HCT116 (cell line): Measurements from ENCODE around the gene UBE3B. TPM values are rescaled to one million over a fixed set of nuclear protein-coding genes. Genes with fewer than 3 reads are reported as not detected.

Experiments used
- ATAC-seq: fragments of 200-7000 bp; cut with Tn5 transposase; 2 replicates; pipeline ENCODE4 v1.9.1; 2020; ENCODE audit warnings: mild to moderate bottlenecking, moderate library complexity
- BruUV-seq: library from RNA; stranded (reverse); fragments of 400-500 nt; replicated peaks from 2 replicates; lab custom pipeline; 2021; lab: Mats Ljungman, UMichigan
- CTCF ChIA-PET: fragments of 300-600 bp; sonication (Branson Sonifier 250); formaldehyde crosslinking; loops from one replicate; lab custom pipeline; 2021; ENCODE audit warnings: antibody characterized with exemption; lab: Charles Lee
- POLR2A ChIA-PET: fragments of 300-600, 350-600 bp; sonication (Branson Sonifier 250); formaldehyde crosslinking; loops from one replicate; lab custom pipeline; 2021; ENCODE audit warnings: antibody characterized with exemption; lab: Charles Lee
- RAD21 ChIA-PET, 2 experiments: fragments of 300-600 bp; sonication (Branson Sonifier 250); formaldehyde crosslinking; loops; one replicate each; lab custom pipeline; 2023; ENCODE audit warnings: low total read pairs in 2 of 2; ENCODE audit not compliant: uncharacterized antibody in 2 of 2, unreplicated experiment in 2 of 2, low non-redundant PET in 1 of 2; lab: Charles Lee
- DNase-seq: peaks from one replicate; pipeline ENCODE4 v3.0.0-alpha.2; 2010; ENCODE audit warnings: low read depth, low spot score
- H2AFZ ChIP-seq: fragments of 200-600 bp; shearing (Covaris generic), sonication (generic); 2 replicates; pipeline ENCODE4 v1.6.1; 2017; ENCODE audit warnings: low read depth, mixed run types, mixed read lengths, antibody characterized with exemption, low read length; ENCODE audit not compliant: poor library complexity, severe bottlenecking
- H3K27ac ChIP-seq: 2 replicates; pipeline ENCODE4 v1.5.1; 2012; ENCODE audit warnings: low read depth, low read length
- H3K27me3 ChIP-seq: fragments of 200-600 bp; sonication (generic); 2 replicates; pipeline ENCODE4 v1.6.1; 2016; ENCODE audit warnings: mixed run types, low read length, mixed read lengths; ENCODE audit not compliant: insufficient read depth
- H3K36me3 ChIP-seq, 2 experiments: fragments of 200-500 bp in 1 of 2; fragments of 200-600 bp in 1 of 2; sonication (Bioruptor generic) in 1 of 2; sonication (generic) in 1 of 2; 2 replicates each; pipeline versions ENCODE4 v1.5.1 to v1.6.1; 2014 to 2016; ENCODE audit warnings: low read length in 2 of 2, inconsistent platforms in 1 of 2, mixed read lengths in 1 of 2, mixed run types in 1 of 2; ENCODE audit not compliant: insufficient read depth in 2 of 2, control insufficient read depth in 1 of 2
- H3K4me1 ChIP-seq, 2 experiments: fragments of 200-600 bp in 1 of 2; sonication (generic) in 1 of 2; 2 replicates each; pipeline versions ENCODE4 v1.5.1 to v1.6.1; 2012 to 2017; ENCODE audit warnings: low read length in 2 of 2, inconsistent platforms in 1 of 2, mild to moderate bottlenecking in 1 of 2, mixed read lengths in 1 of 2, mixed run types in 1 of 2, moderate library complexity in 1 of 2; ENCODE audit not compliant: insufficient read depth in 2 of 2, control insufficient read depth in 1 of 2
- H3K4me2 ChIP-seq: fragments of 200-600 bp; sonication (generic); 2 replicates; pipeline ENCODE4 v1.6.1; 2017; ENCODE audit warnings: mixed run types, low read length, mixed read lengths
- H3K4me3 ChIP-seq, 2 experiments: fragments of 200-600 bp in 1 of 2; sonication (generic) in 1 of 2; replicated peaks in 1 of 2; 2 replicates each; pipeline ENCODE4 v1.5.1; 2011 to 2016; ENCODE audit warnings: low read length in 2 of 2, control low read depth in 1 of 2, low read depth in 1 of 2, mild to moderate bottlenecking in 1 of 2, mixed read lengths in 1 of 2, mixed run types in 1 of 2
- H3K79me2 ChIP-seq: fragments of 200-600 bp; sonication (generic); 2 replicates; pipeline ENCODE4 v1.6.1; 2017; ENCODE audit warnings: mild to moderate bottlenecking, mixed run types, low read length, moderate library complexity, mixed read lengths; ENCODE audit not compliant: insufficient read depth
- H3K9ac ChIP-seq: fragments of 200-600 bp; sonication (generic); 2 replicates; pipeline ENCODE4 v1.6.1; 2016; ENCODE audit warnings: low read length, mixed read lengths
- H3K9me2 ChIP-seq: fragments of 200-600 bp; sonication (generic), shearing (Covaris generic); 2 replicates; pipeline ENCODE4 v1.6.1; 2017; ENCODE audit warnings: mixed run types, mild to moderate bottlenecking, moderate library complexity; ENCODE audit not compliant: insufficient read depth
- H3K9me3 ChIP-seq, 2 experiments: fragments of 200-500 bp in 1 of 2; fragments of 200-600 bp in 1 of 2; sonication (Bioruptor generic) in 1 of 2; sonication (generic) in 1 of 2; 2 replicates each; pipeline ENCODE4 v1.6.1; 2014 to 2017; ENCODE audit warnings: low read length in 2 of 2, mixed read lengths in 2 of 2, inconsistent platforms in 1 of 2, low read depth in 1 of 2, mild to moderate bottlenecking in 1 of 2, mixed run types in 1 of 2, moderate library complexity in 1 of 2; ENCODE audit not compliant: control insufficient read depth in 1 of 2, insufficient read depth in 1 of 2
- H4K20me1 ChIP-seq: fragments of 200-600 bp; sonication (generic), shearing (Covaris generic); 2 replicates; pipeline ENCODE4 v1.6.1; 2017; ENCODE audit warnings: mixed run types, mild to moderate bottlenecking, moderate library complexity; ENCODE audit not compliant: insufficient read depth
- ATF3 ChIP-seq: IDR thresholded peaks from 2 replicates; pipeline ENCODE4 v1.6.1; 2012
- CBX3 ChIP-seq: IDR thresholded peaks from 2 replicates; pipeline ENCODE4 v1.6.1; 2012; ENCODE audit warnings: low read depth
- CTCF ChIP-seq, 3 experiments: fragments of 200-600 bp in 1 of 3; sonication (generic) in 1 of 3; IDR thresholded peaks in 2 of 3; conservative IDR thresholded peaks in 1 of 3; 2 replicates each; pipeline ENCODE4 v1.5.1; 2012 to 2017; ENCODE audit warnings: low read depth in 2 of 3, low read length in 2 of 3, antibody characterized with exemption in 1 of 3, borderline replicate concordance in 1 of 3, control low read depth in 1 of 3, mild to moderate bottlenecking in 1 of 3, mixed read lengths in 1 of 3, mixed run types in 1 of 3, moderate library complexity in 1 of 3; ENCODE audit not compliant: insufficient read depth in 1 of 3
- EGR1 ChIP-seq: IDR thresholded peaks from 2 replicates; pipeline ENCODE4 v1.6.1; 2012; ENCODE audit warnings: low read depth
- EZH2 ChIP-seq: fragments of 200-600 bp; sonication (generic); IDR thresholded peaks from 2 replicates; pipeline ENCODE4 v1.6.1; 2017; ENCODE audit warnings: antibody characterized with exemption, mixed run types
- POLR2A ChIP-seq: IDR thresholded peaks from 2 replicates; pipeline ENCODE4 v1.7.0; 2011; ENCODE audit warnings: borderline replicate concordance; ENCODE audit not compliant: insufficient read depth, insufficient read length; ENCODE audit errors: extremely low read depth
- POLR2AphosphoS5 ChIP-seq: IDR thresholded peaks from 2 replicates; pipeline ENCODE4 v1.6.1; 2011; ENCODE audit warnings: mild to moderate bottlenecking, low read depth, low read length, moderate library complexity
- REST ChIP-seq: IDR thresholded peaks from 2 replicates; pipeline ENCODE4 v1.6.1; 2012; ENCODE audit warnings: low read depth
- SIN3A ChIP-seq: IDR thresholded peaks from 2 replicates; pipeline ENCODE4 v1.6.1; 2012; ENCODE audit warnings: low read depth
- SP1 ChIP-seq: IDR thresholded peaks from 2 replicates; pipeline ENCODE4 v1.6.1; 2012; ENCODE audit warnings: low read depth
- SRF ChIP-seq: IDR thresholded peaks from 2 replicates; pipeline ENCODE4 v1.6.1; 2012; ENCODE audit warnings: low read depth
- TCF7L2 ChIP-seq: IDR thresholded peaks from 2 replicates; pipeline ENCODE4 v1.7.0; 2011; ENCODE audit warnings: borderline replicate concordance, inconsistent platforms; ENCODE audit not compliant: insufficient read depth, insufficient read length; ENCODE audit errors: extremely low read depth
- ZBTB33 ChIP-seq: IDR thresholded peaks from 2 replicates; pipeline ENCODE4 v1.6.1; 2011; ENCODE audit warnings: mild to moderate bottlenecking, low read length, moderate library complexity; ENCODE audit not compliant: insufficient replicate concordance; ENCODE audit errors: extremely low read depth
- ZFX ChIP-seq: fragments of 450-650 bp; IDR thresholded peaks from 2 replicates; pipeline ENCODE4 v1.6.1; 2017
- ZNF274 ChIP-seq: fragments of 200-500 bp; sonication (Bioruptor generic); IDR thresholded peaks from 2 replicates; pipeline ENCODE4 v1.6.1; 2014; ENCODE audit warnings: mild to moderate bottlenecking, low read depth, low read length, inconsistent platforms
- intact Hi-C: fragments of 100-400 bp; cut with micrococcal nuclease; formaldehyde crosslinking; loops from 2 replicates; pipeline ENCODE4 v1.10.0; 2022
- total RNA-seq: library from RNA; stranded (reverse); gene quantifications from one replicate; pipeline ENCODE4 v1.2.1, GENCODE V29; 2021; ENCODE audit not compliant: unreplicated experiment

The UBE3B gene
- total RNA-seq, 1 experiment from 2014 or later: 28.9 TPM

DNA sequence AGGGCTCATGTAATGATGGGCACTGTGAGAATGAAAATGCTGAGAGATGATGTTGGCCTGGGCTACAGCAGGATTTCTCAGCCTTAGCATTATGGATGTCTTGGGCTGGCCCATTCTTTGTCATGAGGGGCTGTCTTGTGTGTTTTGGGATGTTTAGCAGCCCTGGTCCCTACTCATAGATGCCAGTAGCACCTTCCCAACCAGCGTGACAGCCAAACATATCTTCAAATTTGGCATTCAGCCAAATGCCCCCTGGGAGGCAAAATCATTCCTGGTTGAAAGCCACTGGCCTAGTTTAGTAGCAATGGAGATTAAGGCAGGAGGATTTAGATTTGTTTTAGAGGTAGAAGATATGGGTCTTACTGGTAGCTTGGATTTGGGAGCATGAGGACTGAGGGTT, 26.6 kb downstream of the UBE3B start:
- no TSS peak for BruUV-seq
- ATAC-seq (no peak), DNase-seq (no peak)
- Histone ChIP-seq H3K4me1 (no peaks in the 10 kb centered on the region), H3K9me3 (no peaks in the 10 kb centered on the region), H3K27ac (no peak overlapping the region), H3K36me3 (peaks cover 9 to 26% of the 10 kb centered on the region in 2 experiments; a peak in 2 of 4 replicates), H3K9ac (no peak overlapping the region), H2AFZ (no peak overlapping the region), H4K20me1 (no peaks in the 10 kb centered on the region), H3K4me3 (no peak overlapping the region), H3K79me2 (no peaks in the 10 kb centered on the region), H3K4me2 (no peak overlapping the region), H3K9me2 (no peaks in the 10 kb centered on the region), H3K27me3 (no peaks in the 10 kb centered on the region)
- ChIA-PET POLR2A (no interaction called here), RAD21 (no interaction called here), CTCF (no interaction called here)
- intact Hi-C loops: no loop called here
- no peak for TF ChIP-seq EZH2
- TF ChIP-seq CTCF (IDR thresholded peaks at IDR 0.05 in 2 of 3, conservative IDR thresholded peaks at IDR 0.05 in 1 of 3; ENCODE audit: borderline replicate concordance in 1 of 3, insufficient read depth in 1 of 3, low read depth in 2 of 3, low read length in 2 of 3): no peak
- no peak for TF ChIP-seq ZFX
- TF ChIP-seq ZNF274: no peak
- no peak for TF ChIP-seq ATF3
- no peak for TF ChIP-seq SRF
- no peak for TF ChIP-seq SP1
- TF ChIP-seq TCF7L2: no peak
- TF ChIP-seq POLR2A: no peak
- TF ChIP-seq CBX3: no peak
- no peak for TF ChIP-seq SIN3A
- no peak for TF ChIP-seq REST
- no peak for TF ChIP-seq POLR2AphosphoS5
- no peak for TF ChIP-seq ZBTB33
- no peak for TF ChIP-seq EGR1
